ENCODE results near the gene ESD.

The ESD gene

DNA sequence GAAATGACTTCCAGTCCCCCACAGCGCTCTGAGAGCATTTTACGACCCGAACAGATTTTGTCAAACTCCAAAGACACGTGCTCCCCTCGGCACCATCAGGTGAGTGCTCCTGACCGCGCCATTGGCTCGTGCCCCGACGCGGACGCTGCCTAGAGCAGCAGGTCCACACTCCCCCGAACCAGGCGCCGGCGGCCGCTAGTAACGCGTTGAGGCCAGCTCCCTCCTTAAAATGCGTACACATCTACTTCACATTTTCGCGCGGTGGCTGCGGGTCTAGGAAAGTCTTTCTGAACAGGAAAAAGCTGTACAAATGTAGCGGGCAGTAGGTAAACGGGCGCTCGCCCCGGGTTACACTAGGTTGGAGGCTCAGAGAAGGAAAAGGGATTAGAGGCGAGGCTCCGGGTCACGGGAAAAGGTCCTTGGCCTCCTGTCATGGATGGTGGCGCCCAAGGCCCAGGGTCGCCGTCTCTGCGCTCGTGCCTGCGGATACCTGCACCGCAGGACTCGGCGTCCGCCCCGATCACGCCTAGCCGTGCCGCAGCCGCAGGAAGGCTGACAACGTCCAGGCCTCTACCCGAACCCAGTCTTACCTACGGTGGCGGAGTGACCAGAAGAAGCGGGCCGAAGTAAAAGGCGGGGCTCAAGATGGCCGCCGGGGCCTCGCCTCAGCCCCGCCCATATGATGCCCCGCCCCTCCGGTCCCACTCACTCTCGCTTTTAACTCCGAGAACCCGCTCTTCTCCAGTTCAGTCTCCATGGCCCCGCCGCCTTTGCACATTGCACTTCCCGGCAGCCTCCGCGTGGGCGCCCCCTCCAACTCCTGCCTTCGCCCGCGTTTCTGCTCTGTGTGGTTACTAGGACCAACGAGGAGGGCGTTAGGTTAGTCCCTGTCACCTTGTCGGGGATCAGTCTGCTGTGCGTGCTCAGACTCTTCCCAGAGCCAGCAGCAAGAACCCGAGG is at the start of gene ESD (continued):
- TF ChIP-seq, protein P1, sequence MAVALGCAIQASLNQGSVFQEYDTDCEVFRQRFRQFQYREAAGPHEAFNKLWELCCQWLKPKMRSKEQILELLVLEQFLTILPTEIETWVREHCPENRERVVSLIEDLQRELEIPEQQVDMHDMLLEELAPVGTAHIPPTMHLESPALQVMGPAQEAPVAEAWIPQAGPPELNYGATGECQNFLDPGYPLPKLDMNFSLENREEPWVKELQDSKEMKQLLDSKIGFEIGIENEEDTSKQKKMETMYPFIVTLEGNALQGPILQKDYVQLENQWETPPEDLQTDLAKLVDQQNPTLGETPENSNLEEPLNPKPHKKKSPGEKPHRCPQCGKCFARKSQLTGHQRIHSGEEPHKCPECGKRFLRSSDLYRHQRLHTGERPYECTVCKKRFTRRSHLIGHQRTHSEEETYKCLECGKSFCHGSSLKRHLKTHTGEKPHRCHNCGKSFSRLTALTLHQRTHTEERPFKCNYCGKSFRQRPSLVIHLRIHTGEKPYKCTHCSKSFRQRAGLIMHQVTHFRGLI (tag by site-specific recombination; IDR thresholded peaks at IDR 0.05): no peak
- no peak for TF ChIP-seq ZNF169 (tag by site-specific recombination; IDR thresholded peaks at IDR 0.05)
- TF ChIP-seq ZNF529 (tag by site-specific recombination; IDR thresholded peaks at IDR 0.05; ENCODE audit: insufficient replicate concordance): no peak
- TF ChIP-seq TCF7L2 (IDR thresholded peaks at IDR 0.05; ENCODE audit: borderline replicate concordance, low read depth, low read length): no peak
- no peak for TF ChIP-seq ZNF248 (tag by site-specific recombination; IDR thresholded peaks at IDR 0.05)
- TF ChIP-seq ZNF184 (tag by site-specific recombination; IDR thresholded peaks at IDR 0.05): no peak
- TF ChIP-seq SP7 (tag by site-specific recombination; IDR thresholded peaks at IDR 0.05): peak; percentile 70
- no peak for TF ChIP-seq ZNF132 (tag by site-specific recombination; IDR thresholded peaks at IDR 0.05; ENCODE audit: borderline replicate concordance)
- no peak for TF ChIP-seq ZNF302 (tag by site-specific recombination; IDR thresholded peaks at IDR 0.05; ENCODE audit: low read depth)
- TF ChIP-seq ZNF335 (tag by site-specific recombination; conservative IDR thresholded peaks at IDR 0.05): peak; percentile 95
- peak; percentile 80 for TF ChIP-seq GLI4 (tag by site-specific recombination; IDR thresholded peaks at IDR 0.05)
- TF ChIP-seq ZBTB7A (tag by site-specific recombination; IDR thresholded peaks at IDR 0.05; ENCODE audit: low read depth): 0 out of 2 replicates have a peak, but pooled peaks have one; percentile 37
- no peak for TF ChIP-seq ZNF416 (tag by site-specific recombination; IDR thresholded peaks at IDR 0.05)
- TF ChIP-seq ATF2 (tag by site-specific recombination; IDR thresholded peaks at IDR 0.05; ENCODE audit: low read depth): no peak
- TF ChIP-seq ZBTB26 (tag by site-specific recombination; optimal IDR thresholded peaks at IDR 0.05): peak; percentile 65
- no peak for TF ChIP-seq ZSCAN16 (tag by site-specific recombination; IDR thresholded peaks at IDR 0.05)
- peak; percentile 74 for TF ChIP-seq ZNF18 (tag by site-specific recombination; IDR thresholded peaks at IDR 0.05)
- no peak for TF ChIP-seq ZNF514 (tag by site-specific recombination; IDR thresholded peaks at IDR 0.05)
- no peak for TF ChIP-seq ZNF37A (tag by site-specific recombination; IDR thresholded peaks at IDR 0.05)
- no peak for TF ChIP-seq BCL11A (tag by site-specific recombination; IDR thresholded peaks at IDR 0.05; ENCODE audit: low read depth)
- TF ChIP-seq ZNF266 (tag by site-specific recombination; IDR thresholded peaks at IDR 0.05; ENCODE audit: low read depth): no peak
- no peak for TF ChIP-seq ZNF837 (tag by site-specific recombination; IDR thresholded peaks at IDR 0.05)
- TF ChIP-seq PRDM6 (tag by site-specific recombination; IDR thresholded peaks at IDR 0.05): no peak
- no peak for TF ChIP-seq ZNF211 (tag by site-specific recombination; IDR thresholded peaks at IDR 0.05; ENCODE audit: low read depth)
- TF ChIP-seq KLF16 (tag by site-specific recombination; IDR thresholded peaks at IDR 0.05): no peak
- no peak for TF ChIP-seq MEIS1 (CRISPR knock-in tag; IDR thresholded peaks at IDR 0.05; ENCODE audit: borderline replicate concordance)
- peak; percentile 61; the same call in 1 of the 2 replicates for TF ChIP-seq ZFP37 (tag by site-specific recombination; IDR thresholded peaks at IDR 0.05)
- no peak; the same call in 1 of the 2 replicates for TF ChIP-seq SCRT1 (tag by site-specific recombination; IDR thresholded peaks at IDR 0.05; ENCODE audit: borderline replicate concordance)
- TF ChIP-seq ZNF677 (tag by site-specific recombination; IDR thresholded peaks at IDR 0.05): no peak
- TF ChIP-seq ZBTB8A (tag by site-specific recombination; IDR thresholded peaks at IDR 0.05): no peak; the same call in 1 of the 2 replicates
- TF ChIP-seq ZSCAN5A (tag by site-specific recombination; IDR thresholded peaks at IDR 0.05): 0 out of 2 replicates have a peak, but pooled peaks have one; percentile 65

Data from HEK293 (cell line).